NCI-H345 treated with DMSO at 0.1 percent for 48 hours (cell line): ENCODE results near the gene SPECC1.
"Not testable (repeated sequence)": the region's sequence is repeated elsewhere in the genome, so short reads cannot be mapped to it uniquely, and the experiment has no call there.

Experiments
- DNase-seq: peaks from one replicate; lab custom pipeline; 2025; ENCODE audit not compliant: unreplicated experiment; lab: John Stamatoyannopoulos, UW

SPECC1 gene, protein sequence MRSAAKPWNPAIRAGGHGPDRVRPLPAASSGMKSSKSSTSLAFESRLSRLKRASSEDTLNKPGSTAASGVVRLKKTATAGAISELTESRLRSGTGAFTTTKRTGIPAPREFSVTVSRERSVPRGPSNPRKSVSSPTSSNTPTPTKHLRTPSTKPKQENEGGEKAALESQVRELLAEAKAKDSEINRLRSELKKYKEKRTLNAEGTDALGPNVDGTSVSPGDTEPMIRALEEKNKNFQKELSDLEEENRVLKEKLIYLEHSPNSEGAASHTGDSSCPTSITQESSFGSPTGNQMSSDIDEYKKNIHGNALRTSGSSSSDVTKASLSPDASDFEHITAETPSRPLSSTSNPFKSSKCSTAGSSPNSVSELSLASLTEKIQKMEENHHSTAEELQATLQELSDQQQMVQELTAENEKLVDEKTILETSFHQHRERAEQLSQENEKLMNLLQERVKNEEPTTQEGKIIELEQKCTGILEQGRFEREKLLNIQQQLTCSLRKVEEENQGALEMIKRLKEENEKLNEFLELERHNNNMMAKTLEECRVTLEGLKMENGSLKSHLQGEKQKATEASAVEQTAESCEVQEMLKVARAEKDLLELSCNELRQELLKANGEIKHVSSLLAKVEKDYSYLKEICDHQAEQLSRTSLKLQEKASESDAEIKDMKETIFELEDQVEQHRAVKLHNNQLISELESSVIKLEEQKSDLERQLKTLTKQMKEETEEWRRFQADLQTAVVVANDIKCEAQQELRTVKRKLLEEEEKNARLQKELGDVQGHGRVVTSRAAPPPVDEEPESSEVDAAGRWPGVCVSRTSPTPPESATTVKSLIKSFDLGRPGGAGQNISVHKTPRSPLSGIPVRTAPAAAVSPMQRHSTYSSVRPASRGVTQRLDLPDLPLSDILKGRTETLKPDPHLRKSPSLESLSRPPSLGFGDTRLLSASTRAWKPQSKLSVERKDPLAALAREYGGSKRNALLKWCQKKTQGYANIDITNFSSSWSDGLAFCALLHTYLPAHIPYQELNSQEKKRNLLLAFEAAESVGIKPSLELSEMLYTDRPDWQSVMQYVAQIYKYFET

DNA sequence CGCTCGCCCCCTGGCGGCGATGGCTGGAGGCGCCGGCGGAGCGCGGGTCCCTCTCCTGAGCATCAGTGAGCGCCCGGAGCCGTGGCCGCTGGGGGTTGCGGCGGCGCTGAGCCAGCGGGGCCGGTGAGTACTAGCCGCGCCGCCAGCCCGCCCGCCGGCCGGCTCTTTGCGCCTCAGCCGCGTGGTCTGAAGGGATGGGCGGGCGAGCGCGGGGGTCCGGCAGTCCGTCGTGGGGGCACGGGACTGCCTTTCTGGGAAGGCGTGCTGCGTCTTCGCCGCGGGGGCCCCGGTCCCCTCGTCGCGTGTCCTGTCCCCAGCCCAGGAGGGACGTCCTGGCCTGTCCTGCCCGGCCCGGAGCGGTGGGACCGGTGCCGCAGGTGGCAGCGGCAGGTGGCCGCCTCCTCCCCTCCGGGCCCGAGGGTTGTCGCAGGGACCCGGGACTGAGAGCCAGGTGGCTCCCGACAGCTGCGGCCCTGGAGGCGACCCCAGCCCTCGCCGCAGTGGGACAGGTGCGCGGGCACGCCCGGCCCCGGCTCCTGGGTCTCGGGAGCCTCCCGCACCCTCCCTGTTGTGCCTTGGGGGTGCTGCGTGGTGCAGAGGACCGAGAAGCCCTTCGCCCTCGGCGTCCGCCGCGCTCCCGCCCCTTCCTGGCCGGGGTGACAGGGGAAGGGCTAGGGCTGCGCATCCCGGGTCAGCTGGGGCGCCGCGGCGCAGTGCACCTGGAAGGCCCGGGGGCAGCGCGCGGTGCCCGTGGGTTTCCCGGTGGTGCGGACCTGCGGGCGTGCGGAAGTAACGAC is at the start of gene SPECC1:
Gene SPECC1, plus strand, starts transcription at position 58 of the 797 bp plus-strand sequence. CDS start 87,293 bp downstream, outside the sequence.
- DNase-seq, result peak; percentile 10

DNA sequence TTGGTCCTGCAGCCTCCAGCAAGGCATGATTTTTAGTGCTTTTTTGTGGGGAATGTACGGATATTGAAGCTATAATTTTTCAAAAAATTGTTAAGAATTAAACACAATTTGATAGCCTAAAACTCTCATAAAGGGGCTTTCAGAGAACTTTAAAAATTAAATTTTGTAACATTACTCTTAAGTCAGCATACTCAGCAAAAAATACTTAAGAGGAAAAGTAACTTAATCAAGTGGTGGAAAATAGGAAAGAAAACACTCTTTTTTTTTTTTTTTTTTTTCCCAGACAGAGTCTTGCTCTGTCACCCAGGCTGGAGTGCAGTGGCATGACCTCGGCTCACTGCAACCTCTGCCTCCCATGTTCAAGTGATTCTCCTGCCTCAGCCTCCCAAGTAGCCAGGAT is 46.2 kb upstream of the SPECC1 start:
- not testable (repeated sequence) for DNase-seq

DNA sequence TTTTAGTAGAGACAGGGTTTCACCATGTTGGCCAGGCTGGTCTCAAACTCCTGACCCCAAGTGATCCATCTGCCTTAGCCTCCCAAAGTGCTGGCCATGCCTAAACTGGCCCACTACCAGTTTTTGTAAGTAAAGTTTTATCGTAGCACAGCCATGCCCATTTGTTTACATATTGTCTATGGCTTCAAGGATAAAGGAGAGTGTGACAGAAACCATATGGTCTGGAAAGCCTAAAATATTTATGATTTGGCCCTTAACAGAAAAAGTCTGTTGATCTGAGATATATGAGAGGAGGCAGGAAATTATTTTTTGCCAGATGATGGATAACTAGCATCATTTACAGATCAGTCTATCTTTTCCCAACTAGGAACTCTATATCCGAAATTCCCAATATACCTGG is 36.0 kb upstream of the SPECC1 start:
- DNase-seq, result no peak

DNA sequence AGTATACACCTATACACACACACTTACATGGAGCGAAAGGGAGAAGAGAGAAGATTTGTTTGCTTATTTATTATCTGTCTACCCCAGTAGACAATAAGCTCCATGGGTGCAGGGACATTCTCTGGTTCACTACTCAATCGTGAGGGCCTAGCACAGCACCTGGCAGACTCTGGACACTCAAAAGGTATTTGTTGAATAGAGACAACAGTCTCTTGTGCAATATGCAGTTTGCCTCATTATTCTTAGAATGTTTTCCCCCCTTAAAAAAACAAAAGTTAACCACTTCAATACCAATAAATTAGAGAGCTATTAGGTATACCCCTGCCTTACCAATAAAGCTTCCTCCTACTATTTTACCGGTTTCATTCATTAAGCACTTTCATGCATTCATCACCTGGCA is 33.6 kb upstream of the SPECC1 start:
- no peak for DNase-seq

DNA sequence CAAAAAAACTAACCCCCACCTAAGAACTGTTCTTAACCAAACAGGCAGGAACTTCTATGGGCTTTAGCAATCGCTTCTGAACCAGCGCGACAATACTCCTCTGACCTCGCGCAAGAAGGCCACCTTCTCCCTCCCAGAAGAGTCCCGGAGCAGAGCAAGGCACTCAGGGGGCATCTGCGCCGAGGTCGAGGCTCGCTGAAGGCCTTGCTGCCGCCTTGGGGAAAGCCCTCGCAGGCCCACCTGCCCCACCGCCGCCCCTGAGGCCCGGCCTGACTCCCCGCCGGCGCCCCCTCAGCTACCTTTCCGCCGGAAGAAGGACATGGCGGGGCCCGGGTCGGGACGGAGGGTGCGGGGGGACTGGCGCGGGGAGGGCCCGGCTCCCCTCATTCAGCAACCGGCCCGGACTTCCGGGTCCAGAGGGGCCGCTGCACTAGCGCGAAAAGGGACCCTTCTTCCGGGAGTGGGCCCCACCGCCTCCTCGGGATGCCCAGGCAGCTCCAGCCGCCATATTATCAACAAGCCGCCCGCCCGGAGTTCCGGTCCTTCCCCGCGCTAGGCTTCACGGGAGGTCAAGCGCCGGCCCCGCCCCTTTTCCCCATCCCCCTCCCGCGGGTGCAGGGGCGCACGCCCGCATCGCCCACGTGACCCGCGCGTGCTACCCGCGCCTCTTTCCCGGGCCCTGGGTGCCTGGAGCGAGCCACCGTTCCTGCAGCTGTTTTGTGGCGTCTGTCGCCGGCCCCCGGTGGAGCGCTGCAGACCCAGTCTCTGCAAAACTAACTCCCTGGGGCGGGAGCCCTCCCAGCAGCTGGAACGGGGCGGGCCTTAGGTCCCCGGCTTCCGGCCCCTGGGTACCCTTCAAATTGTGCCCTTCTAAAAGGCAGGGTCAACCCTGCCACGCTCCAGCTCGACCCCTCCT is 31.6 kb upstream of the SPECC1 start, which contains the start of gene AKAP10:
Gene AKAP10, minus strand, starts transcription at position 536 of the 916 bp plus-strand sequence. Its CDS starts 149 bp downstream, at position 387.
- DNase-seq, result peak; percentile 32

DNA sequence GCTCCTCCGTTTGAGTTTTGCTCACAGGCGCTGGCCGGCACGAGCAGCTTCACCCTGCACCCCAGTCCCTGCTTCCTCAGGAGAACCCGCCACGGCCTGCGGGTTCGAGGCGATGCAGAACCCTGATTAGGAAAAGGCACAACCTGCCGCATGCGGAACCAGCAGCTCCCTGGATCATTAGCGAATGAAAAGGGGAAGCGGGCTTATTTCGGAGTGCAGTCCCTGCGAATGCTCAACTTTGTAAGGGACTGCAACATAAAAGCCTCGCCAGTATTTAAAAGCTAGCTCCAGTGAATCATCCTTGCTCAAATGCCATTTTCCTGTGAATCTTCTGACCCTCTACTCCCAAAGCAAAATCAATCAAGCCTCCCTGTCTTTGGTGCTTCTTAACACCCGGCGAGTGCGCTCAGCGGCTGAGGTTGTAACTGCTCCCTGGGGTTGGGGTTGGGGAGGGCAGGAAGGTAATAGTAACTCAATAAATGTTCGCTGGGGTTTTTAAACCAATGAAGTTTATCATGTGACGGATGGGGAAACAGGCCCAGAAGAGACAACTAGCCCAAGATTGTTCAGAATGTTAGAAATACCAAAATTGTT is 30.9 kb upstream of the SPECC1 start:
- no peak for DNase-seq

DNA sequence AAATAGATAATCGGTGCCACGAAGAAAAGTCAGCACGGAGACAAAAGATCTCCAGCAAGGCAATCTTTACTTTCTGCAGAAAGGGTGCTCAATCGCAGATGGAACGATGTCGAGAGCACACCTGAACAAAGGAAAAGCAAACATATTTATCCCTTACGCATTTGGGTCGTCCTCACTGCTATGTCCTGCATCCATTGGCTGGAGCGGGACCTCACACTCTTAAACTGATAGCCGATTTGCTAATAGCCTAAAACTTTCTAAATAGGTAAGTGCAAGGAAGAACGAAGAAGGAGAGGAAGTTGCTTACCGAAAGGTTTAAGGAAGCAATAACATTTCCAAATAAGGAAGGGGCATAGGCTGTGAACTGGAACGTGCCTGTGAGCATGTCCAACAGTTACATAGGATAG is 30.4 kb upstream of the SPECC1 start:
- DNase-seq, result no peak

DNA sequence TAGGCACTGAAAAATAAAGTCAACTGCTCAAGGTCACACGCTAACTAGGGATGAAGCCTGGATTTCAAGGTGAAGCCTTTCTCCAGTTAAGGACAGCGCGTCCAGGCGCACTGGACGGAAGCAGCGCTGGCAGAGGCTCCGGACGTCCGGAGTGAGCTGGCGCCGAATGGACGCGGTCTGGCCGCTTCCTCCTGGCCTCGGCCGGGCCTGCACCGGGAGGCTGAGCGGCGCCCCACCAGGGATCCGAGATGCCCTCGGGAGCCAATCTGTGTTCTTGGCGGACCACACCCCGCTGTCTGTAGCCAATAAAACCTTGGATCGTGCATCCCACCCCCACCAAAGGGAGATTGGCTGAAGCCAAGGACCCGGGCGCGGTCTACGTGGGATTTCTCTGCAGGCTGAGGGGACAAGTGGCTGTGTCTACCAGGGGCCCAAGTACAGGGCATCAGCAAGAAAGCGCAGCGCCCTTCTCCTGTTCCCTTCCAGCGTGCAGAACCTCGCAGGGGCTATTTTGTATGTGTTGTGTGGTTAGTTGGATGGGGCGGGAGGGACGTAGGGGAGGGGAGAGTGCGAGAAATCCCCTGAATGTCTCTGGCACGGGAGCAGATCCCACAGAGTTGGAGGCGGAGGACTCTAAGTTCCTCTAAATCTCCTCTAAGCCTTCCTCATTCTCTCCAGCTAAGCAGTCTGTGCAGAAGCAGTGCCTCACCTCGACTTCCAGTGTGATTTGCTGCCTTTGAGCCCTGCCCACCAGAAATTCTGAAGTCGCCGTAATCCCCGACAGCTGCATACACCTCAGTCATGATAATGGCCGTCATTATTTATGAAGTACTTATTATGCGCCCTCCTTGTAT is 29.0 kb upstream of the SPECC1 start:
- DNase-seq, result no peak

DNA sequence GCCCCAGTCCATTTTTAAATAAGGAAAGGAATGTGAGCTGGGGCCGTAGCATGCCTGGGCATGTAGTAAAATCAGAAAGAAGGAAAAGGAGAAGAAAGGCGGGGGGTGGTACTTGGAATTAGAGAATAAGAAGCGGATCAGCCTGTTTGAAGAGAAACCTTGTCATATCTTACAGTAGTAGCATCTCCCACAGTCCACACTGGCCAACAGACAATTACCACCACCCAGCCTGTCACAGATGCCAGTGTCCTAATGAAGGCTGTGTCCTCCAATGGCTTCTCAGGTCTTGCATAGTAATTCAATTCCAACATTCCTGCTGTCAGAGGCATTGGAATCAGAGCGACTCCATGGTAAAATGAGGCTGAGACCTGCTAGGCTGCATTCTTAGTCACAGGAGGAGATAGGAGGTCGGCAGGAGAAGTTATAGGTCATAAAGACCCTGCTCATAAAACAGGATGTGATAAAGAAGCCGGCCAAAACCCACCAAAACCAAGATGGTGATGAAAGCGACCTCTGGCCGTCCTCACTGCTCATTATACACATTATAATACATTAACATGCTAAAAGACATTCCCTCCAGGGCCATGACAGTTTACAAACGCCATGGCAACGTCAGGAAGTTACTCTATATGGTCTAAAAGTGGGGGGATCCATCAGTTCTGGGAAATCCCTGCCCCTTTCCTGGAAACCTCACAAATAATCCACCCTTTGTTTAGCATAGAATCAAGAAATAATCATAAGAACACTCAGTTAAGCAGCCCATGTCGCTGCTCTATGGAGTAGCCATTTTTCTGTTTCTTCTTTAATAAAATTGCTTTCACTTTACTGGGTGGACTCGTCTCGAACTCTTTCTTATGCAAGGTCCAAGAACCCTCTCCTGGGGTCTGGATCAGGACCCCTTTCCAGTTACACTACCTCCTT is 22.0 kb upstream of the SPECC1 start:
- no peak for DNase-seq

DNA sequence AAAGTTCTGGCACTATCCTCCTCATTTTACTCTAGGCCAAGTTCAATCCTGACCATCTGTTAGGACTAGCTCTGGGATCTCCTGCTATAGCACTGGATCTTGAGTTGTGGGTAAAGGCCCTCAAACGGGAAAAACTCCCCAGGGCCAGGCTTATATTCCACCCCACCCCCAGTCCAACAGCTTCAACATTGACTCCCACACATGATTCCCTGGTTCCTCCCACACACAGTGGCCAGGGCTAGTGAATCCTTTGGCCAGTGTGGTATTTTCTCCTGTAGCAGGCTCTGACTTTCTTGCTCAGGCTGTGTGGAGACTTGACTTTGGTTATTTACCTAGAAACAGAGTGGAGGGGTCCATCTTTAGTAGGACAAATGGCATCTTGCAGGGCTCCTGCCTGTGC is 21.3 kb upstream of the SPECC1 start:
- DNase-seq, result no peak

DNA sequence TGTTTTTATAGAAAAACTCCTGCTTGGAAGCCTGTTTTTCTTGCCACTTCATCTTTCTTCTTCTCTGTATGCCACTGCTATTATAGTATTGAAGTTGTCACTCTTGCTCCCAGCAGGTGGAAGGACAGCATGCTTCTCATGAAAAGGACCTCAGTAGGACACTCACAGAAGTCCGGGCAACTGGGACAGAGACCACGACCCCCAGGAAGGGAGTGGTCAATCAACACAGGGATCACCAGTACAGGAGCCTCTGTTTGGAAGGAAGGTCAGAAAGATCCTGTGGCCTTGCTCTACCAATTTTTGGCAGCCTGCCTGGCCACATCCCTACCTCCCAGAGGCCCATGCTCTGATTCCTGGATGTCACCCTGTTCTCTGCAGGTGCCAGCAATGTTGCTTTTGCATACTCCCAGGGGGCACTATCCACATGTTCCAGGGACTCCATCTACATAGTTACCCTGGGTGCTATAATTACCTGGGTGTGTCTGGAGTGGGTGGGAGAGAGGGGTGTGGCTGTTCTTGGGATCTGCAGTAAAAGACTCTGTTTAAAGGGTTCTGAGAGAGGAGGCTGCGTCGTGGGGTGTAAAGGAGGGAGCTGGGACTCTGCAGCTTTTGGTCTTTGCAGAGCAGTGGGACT is 17.8 kb upstream of the SPECC1 start:
- DNase-seq, result peak; percentile 33

DNA sequence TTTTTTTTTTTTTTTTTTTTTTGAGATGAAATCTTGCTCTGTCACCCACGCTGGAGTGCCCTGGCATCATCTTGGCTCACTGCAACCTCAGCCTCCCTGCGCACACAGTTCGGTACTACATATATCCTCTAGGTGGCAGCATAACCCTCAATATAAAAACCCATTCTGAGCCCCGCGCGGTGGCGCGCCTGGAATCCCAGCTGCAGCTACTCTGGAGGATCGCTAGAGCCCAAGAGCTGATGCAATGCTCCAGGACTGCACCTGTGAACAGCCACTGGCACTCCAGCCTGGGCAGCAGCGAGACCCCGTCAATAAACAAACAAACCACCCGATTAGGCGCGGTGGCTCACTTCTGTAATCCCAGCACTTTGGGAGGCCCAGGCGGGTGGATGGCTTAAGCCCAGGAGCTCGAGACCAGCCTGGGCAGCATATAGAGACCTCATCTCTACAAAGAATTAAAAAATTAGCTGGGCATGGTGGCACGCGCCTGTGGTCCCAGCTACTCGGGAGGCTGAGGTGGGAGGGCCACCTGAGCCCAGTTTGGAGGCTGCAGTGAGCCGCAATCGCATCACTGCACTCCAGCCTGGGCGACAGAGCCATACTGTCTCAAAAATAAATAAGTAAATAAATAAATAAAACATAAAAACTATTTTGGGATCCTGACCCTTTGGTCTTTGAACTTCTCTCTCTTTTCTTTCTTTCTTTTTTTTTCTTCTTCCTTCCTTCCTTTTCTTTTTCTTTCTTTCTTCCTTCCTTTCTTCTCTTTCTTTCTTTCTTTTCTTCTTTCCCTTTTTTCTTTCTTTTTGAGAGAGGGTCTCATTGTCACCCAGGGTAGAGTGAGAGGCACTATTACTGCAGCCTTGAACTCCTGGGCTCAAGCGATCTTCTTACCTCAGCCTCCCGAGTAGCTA is 16.1 kb upstream of the SPECC1 start:
- peak; percentile 82 for DNase-seq

DNA sequence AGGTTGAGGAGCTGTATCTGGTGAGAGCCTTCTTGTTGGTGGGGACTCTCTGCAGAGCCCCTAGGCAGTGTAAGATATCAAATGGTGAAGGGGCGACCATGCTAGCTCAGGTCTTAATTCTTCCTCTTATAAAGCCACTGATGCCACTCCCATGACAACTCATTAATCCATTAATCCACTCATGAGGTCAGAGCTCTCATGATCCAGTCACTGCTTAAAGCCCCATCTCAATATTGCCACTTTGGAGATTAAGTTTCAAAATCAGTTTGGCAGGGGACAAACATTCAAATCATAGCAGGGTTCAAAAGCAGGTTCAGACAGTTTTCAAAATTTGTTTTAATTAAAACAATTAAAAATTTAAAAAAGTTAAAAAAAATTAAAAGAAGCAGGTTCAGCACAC is 13.1 kb upstream of the SPECC1 start:
- DNase-seq, result no peak

DNA sequence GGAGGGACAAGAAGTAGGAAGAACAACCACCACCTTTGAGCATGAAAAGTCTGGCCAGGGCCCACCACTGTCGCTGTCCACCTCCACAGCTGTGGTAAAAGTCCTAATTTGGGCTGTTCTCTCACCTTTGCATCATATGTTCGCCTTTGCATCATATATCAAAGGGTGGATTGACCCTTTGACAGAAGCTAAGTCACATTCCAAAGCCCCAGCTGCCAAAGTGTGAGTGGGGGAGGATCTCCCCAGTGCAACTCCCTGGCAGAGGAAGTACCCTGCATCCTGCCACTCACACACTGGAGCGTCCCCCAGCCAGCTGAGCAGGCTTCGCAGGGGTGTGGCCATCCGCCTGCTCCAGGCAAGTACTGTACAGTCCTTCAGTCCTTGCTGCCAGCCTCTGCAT is 12.7 kb upstream of the SPECC1 start:
- DNase-seq, result no peak

DNA sequence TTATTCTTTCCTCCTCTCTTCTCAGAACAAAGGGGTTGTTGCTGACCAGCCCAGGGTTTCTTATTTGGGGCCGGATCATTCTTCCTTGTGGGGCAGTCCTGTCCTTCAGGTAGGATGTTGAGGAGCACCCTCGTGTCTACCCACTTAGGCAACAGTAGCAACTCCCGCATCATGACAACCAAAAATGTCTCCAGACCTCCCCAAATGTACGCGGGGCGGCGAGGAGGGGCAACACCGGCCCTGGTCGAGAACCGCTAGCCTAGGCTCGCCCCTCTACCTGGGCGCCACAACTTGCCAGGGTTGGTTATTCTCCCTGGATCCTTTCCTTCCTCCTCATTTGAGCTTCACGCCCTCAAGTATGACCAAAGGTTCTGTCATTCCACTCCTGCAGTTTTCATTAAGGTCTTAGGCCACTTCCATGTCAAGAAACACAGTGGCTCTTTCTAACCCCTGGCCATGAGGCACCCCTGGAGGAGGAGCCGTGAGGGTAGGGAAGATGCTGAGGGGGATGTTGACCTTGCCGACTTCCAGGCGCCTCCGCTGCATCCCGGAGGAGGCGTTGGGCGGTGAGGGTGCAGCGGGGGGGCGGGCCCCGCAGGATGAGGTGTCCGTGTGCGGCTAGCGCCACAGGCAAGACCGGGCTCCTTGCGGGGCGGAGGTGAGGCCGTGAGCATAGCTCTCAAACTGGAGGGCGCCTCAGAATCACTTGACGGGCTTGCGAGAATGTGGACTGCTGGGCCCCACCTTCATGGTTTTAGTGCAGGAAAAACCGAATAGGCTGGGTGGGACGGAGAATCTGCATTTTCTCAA is 712 bp upstream of the SPECC1 start:
- DNase-seq, result no peak
